ENCODE measurements around the gene IGSF23.
"Not testable (repeated sequence)": the region's sequence is repeated elsewhere in the genome, so short reads cannot be mapped to it uniquely, and the experiment has no call there.

Gene IGSF23

GRCh38 chr19:44587963-44588770, 25.2 kb upstream of the IGSF23 start:
- DNase-seq (ENCODE audit: low read depth), result no peak

- no peak for DNase-seq (ENCODE audit: low read depth)
These were observed 24.6 kb upstream of the IGSF23 start for GRCh38 chr19:44588771-44589112.

GRCh38 chr19:44590245-44591059, 22.9 kb upstream of the IGSF23 start:
- DNase-seq (ENCODE audit: low read depth), result no peak

- not testable (repeated sequence) for DNase-seq (ENCODE audit: low read depth)
These were observed 21.9 kb upstream of the IGSF23 start for GRCh38 chr19:44591340-44591993.

- no peak for DNase-seq (ENCODE audit: low read depth)
These were observed 20.9 kb upstream of the IGSF23 start for GRCh38 chr19:44592451-44592890.

- DNase-seq (ENCODE audit: low read depth), result no peak
These were observed 20.1 kb upstream of the IGSF23 start for GRCh38 chr19:44593294-44593693.

- not testable (repeated sequence) for DNase-seq (ENCODE audit: low read depth)
These were observed 19.5 kb upstream of the IGSF23 start for GRCh38 chr19:44593866-44594266.

GRCh38 chr19:44596428-44597130, 16.8 kb upstream of the IGSF23 start:
- DNase-seq (ENCODE audit: low read depth), result no peak

GRCh38 chr19:44597131-44597491, 16.3 kb upstream of the IGSF23 start:
- DNase-seq (ENCODE audit: low read depth), result no peak

GRCh38 chr19:44598355-44598754, 15.0 kb upstream of the IGSF23 start:
- DNase-seq (ENCODE audit: low read depth), result no peak

- no peak for DNase-seq (ENCODE audit: low read depth)
These were observed 14.5 kb upstream of the IGSF23 start for GRCh38 chr19:44598880-44599279.

- no peak for DNase-seq (ENCODE audit: low read depth)
These were observed 12.9 kb upstream of the IGSF23 start for GRCh38 chr19:44600466-44600865.

- no peak for DNase-seq (ENCODE audit: low read depth)
These were observed 11.3 kb upstream of the IGSF23 start for GRCh38 chr19:44602081-44602480.

- no peak for DNase-seq (ENCODE audit: low read depth)
These were observed 10.0 kb upstream of the IGSF23 start for GRCh38 chr19:44603201-44603945.

GRCh38 chr19:44604241-44604640, 9.1 kb upstream of the IGSF23 start:
- DNase-seq (ENCODE audit: low read depth), result no peak

- DNase-seq (ENCODE audit: low read depth), result no peak
These were observed 7.8 kb upstream of the IGSF23 start for GRCh38 chr19:44605547-44605946.

GRCh38 chr19:44607049-44607448, 6.3 kb upstream of the IGSF23 start:
- no peak for DNase-seq (ENCODE audit: low read depth)

GRCh38 chr19:44607917-44608316, 5.4 kb upstream of the IGSF23 start:
- no peak for DNase-seq (ENCODE audit: low read depth)

GRCh38 chr19:44608391-44608821, 5.0 kb upstream of the IGSF23 start:
- no peak for DNase-seq (ENCODE audit: low read depth)

- no peak for DNase-seq (ENCODE audit: low read depth)
These were observed 4.1 kb upstream of the IGSF23 start for GRCh38 chr19:44609219-44609618.

- not testable (repeated sequence) for DNase-seq (ENCODE audit: low read depth)
These were observed 2.9 kb upstream of the IGSF23 start for GRCh38 chr19:44610497-44610896.

Data from stimulated activated CD8-positive, alpha-beta memory T cell treated with anti-CD3 and anti-CD28 coated beads, Interleukin-15, amount 100 ng/mL, for 1 hour (primary cell).